IgD-negative memory B cell (primary cell): ENCODE data around the gene AKR1B15. TPM values are rescaled to one million over a fixed set of nuclear protein-coding genes. Genes with fewer than 3 reads are reported as not detected.
"Not testable (repeated sequence)": the region's sequence is repeated elsewhere in the genome, so short reads cannot be mapped to it uniquely, and the experiment has no call there.

ENCODE experiments used
- H3K27ac Mint-ChIP-seq, 3 donors: one replicate each; pipeline ENCODE4 v1.8.0; 2020 to 2022; ENCODE audit warnings: mild to moderate bottlenecking in 3 of 3, mixed read lengths in 3 of 3, moderate library complexity in 1 of 3
- H3K27me3 Mint-ChIP-seq: one replicate; pipeline ENCODE4 v1.8.0; 2021; ENCODE audit warnings: mixed read lengths
- H3K36me3 Mint-ChIP-seq: one replicate; pipeline ENCODE4 v1.8.0; 2020; ENCODE audit warnings: mild to moderate bottlenecking, mixed read lengths
- H3K4me1 Mint-ChIP-seq, 3 donors: one replicate each; pipeline ENCODE4 v1.8.0; 2020 to 2022; ENCODE audit warnings: mixed read lengths in 3 of 3, mild to moderate bottlenecking in 1 of 3
- H3K4me3 Mint-ChIP-seq, 4 donors: one replicate each; pipeline ENCODE4 v1.8.0; 2020 to 2022; ENCODE audit warnings: mild to moderate bottlenecking in 4 of 4, mixed read lengths in 4 of 4, moderate library complexity in 3 of 4
- H3K9me3 Mint-ChIP-seq, 3 donors: one replicate each; pipeline ENCODE4 v1.8.0; 2020 to 2021; ENCODE audit warnings: mixed read lengths in 3 of 3, mild to moderate bottlenecking in 1 of 3
- polyA plus RNA-seq: library from polyadenylated mRNA; unstranded; fragments of 300-500 nt; fragmentation: Illumina TruSeq; gene quantifications from one replicate; pipeline ENCODE4 v1.2.3, GENCODE V29; 2021

The AKR1B15 gene
- polyA plus RNA-seq, 1 donor from 2014 or later, result not detected

GRCh38 chr7:134541501-134542194 lies 7.3 kb upstream of the AKR1B15 start:
- peaks cover 14% of the 10 kb centered on the region for H3K27me3 Mint-ChIP-seq
- H3K4me3 Mint-ChIP-seq, H3K4me1 Mint-ChIP-seq, H3K9me3 Mint-ChIP-seq, H3K27ac Mint-ChIP-seq, H3K36me3 Mint-ChIP-seq: not testable (repeated sequence)

GRCh38 chr7:134542195-134542771 lies 6.6 kb upstream of the AKR1B15 start:
- peaks cover 17% of the 10 kb centered on the region for H3K27me3 Mint-ChIP-seq
- no peak overlapping the region for H3K27ac Mint-ChIP-seq
- H3K4me3 Mint-ChIP-seq, result no peak overlapping the region
- H3K9me3 Mint-ChIP-seq, result peaks cover 0 to 3% (median 0%) of the 10 kb centered on the region in 3 donors
- no peaks in the 10 kb centered on the region for H3K36me3 Mint-ChIP-seq
- H3K4me1 Mint-ChIP-seq, result peaks cover 0 to 3% (median 2%) of the 10 kb centered on the region in 3 donors

GRCh38 chr7:134545380-134545779 lies 3.5 kb upstream of the AKR1B15 start:
- H3K27ac Mint-ChIP-seq, result no peak overlapping the region
- H3K4me1 Mint-ChIP-seq, result peaks cover 0 to 9% (median 8%) of the 10 kb centered on the region in 3 donors
- H3K9me3 Mint-ChIP-seq, result no peaks in the 10 kb centered on the region
- peak overlapping the region in 1 of 4 donors; percentile 9 for H3K4me3 Mint-ChIP-seq
- H3K36me3 Mint-ChIP-seq, result no peaks in the 10 kb centered on the region
- peaks cover 9% of the 10 kb centered on the region for H3K27me3 Mint-ChIP-seq

- Mint-ChIP-seq H3K27ac (no peak overlapping the region), H3K36me3 (no peaks in the 10 kb centered on the region), H3K9me3 (no peaks in the 10 kb centered on the region), H3K4me1 (peaks cover 0 to 9% (median 8%) of the 10 kb centered on the region in 3 donors), H3K27me3 (peaks cover 6% of the 10 kb centered on the region), H3K4me3 (peak overlapping the region in 1 of 4 donors; percentile 9)
Observed at GRCh38 chr7:134545918-134546317, 3.0 kb upstream of the AKR1B15 start.

GRCh38 chr7:134546955-134547354 lies 2.0 kb upstream of the AKR1B15 start:
- Mint-ChIP-seq H3K9me3 (no peaks in the 10 kb centered on the region), H3K27me3 (peaks cover 10% of the 10 kb centered on the region), H3K4me1 (peaks cover 0 to 9% (median 8%) of the 10 kb centered on the region in 3 donors), H3K27ac (no peak overlapping the region), H3K36me3 (no peaks in the 10 kb centered on the region), H3K4me3 (no peak overlapping the region)

GRCh38 chr7:134547397-134548054 lies 1.4 kb upstream of the AKR1B15 start:
- Mint-ChIP-seq H3K36me3 (no peaks in the 10 kb centered on the region), H3K4me3 (peak overlapping the region in 3 of 4 donors; percentile 15 to 81 (median 27)), H3K9me3 (no peaks in the 10 kb centered on the region)

GRCh38 chr7:134549366-134549765 lies 456 bp downstream of the AKR1B15 start:
- Mint-ChIP-seq H3K4me3 (no peak overlapping the region), H3K27me3 (peaks cover 10% of the 10 kb centered on the region), H3K36me3 (peaks cover 1% of the 10 kb centered on the region), H3K9me3 (no peaks in the 10 kb centered on the region), H3K27ac (no peak overlapping the region), H3K4me1 (peaks cover 0 to 9% (median 8%) of the 10 kb centered on the region in 3 donors)

More at GRCh38 chr7:134547397-134548054, 1.4 kb upstream of the AKR1B15 start:
- Mint-ChIP-seq H3K27ac (peak overlapping the region in 1 of 3 donors; percentile 68), H3K27me3 (peaks cover 10% of the 10 kb centered on the region), H3K4me1 (peaks cover 0 to 9% (median 8%) of the 10 kb centered on the region in 3 donors)

GRCh38 chr7:134552105-134552504 lies 3.2 kb downstream of the AKR1B15 start:
- no peaks in the 10 kb centered on the region for H3K9me3 Mint-ChIP-seq
- peaks cover 13% of the 10 kb centered on the region for H3K27me3 Mint-ChIP-seq
- H3K27ac Mint-ChIP-seq, result no peak overlapping the region
- H3K4me3 Mint-ChIP-seq, result no peak overlapping the region
- H3K4me1 Mint-ChIP-seq, result peaks cover 0 to 8% (median 8%) of the 10 kb centered on the region in 3 donors
- H3K36me3 Mint-ChIP-seq, result peaks cover 1% of the 10 kb centered on the region

- Mint-ChIP-seq H3K27me3 (peaks cover 11% of the 10 kb centered on the region), H3K9me3 (no peaks in the 10 kb centered on the region), H3K4me3 (no peak overlapping the region), H3K27ac (peak overlapping the region in 1 of 3 donors; percentile 43), H3K4me1 (peaks cover 0 to 2% (median 0%) of the 10 kb centered on the region in 3 donors), H3K36me3 (peaks cover 1% of the 10 kb centered on the region)
Observed at GRCh38 chr7:134553976-134554375, 5.1 kb downstream of the AKR1B15 start.

- peaks cover 11% of the 10 kb centered on the region for H3K27me3 Mint-ChIP-seq
Observed at GRCh38 chr7:134554417-134554966, 5.6 kb downstream of the AKR1B15 start.

GRCh38 chr7:134557391-134557790 lies 8.5 kb downstream of the AKR1B15 start:
- no peaks in the 10 kb centered on the region for H3K9me3 Mint-ChIP-seq
- no peak overlapping the region for H3K4me3 Mint-ChIP-seq
- peaks cover 0 to 4% (median 0%) of the 10 kb centered on the region in 3 donors for H3K4me1 Mint-ChIP-seq
- no peak overlapping the region for H3K27ac Mint-ChIP-seq
- peaks cover 3% of the 10 kb centered on the region for H3K36me3 Mint-ChIP-seq
- peaks cover 5% of the 10 kb centered on the region for H3K27me3 Mint-ChIP-seq

More at GRCh38 chr7:134554417-134554966, 5.6 kb downstream of the AKR1B15 start:
- H3K4me3 Mint-ChIP-seq, result no peak overlapping the region
- H3K4me1 Mint-ChIP-seq, result no peaks in the 10 kb centered on the region
- H3K27ac Mint-ChIP-seq, result no peak overlapping the region
- peaks cover 3% of the 10 kb centered on the region for H3K36me3 Mint-ChIP-seq
- no peaks in the 10 kb centered on the region for H3K9me3 Mint-ChIP-seq

- Mint-ChIP-seq H3K36me3 (peaks cover 3% of the 10 kb centered on the region), H3K27me3 (peaks cover 5% of the 10 kb centered on the region)
Observed at GRCh38 chr7:134558370-134558769, 9.5 kb downstream of the AKR1B15 start.

GRCh38 chr7:134561616-134562015 lies 12.7 kb downstream of the AKR1B15 start:
- H3K9me3 Mint-ChIP-seq, H3K36me3 Mint-ChIP-seq, H3K27me3 Mint-ChIP-seq, H3K27ac Mint-ChIP-seq, H3K4me1 Mint-ChIP-seq: not testable (repeated sequence)
- peak overlapping the region in 1 of 4 donors; percentile 25 for H3K4me3 Mint-ChIP-seq

More at GRCh38 chr7:134558370-134558769, 9.5 kb downstream of the AKR1B15 start:
- Mint-ChIP-seq H3K4me3 (no peak overlapping the region), H3K4me1 (peaks cover 0 to 4% (median 0%) of the 10 kb centered on the region in 3 donors), H3K27ac (no peak overlapping the region), H3K9me3 (peaks cover 0 to 5% (median 0%) of the 10 kb centered on the region in 3 donors)

GRCh38 chr7:134562136-134562535 lies 13.2 kb downstream of the AKR1B15 start:
- Mint-ChIP-seq H3K4me1 (peaks cover 0 to 4% (median 0%) of the 10 kb centered on the region in 3 donors), H3K27ac (no peak overlapping the region), H3K9me3 (peaks cover 0 to 5% (median 0%) of the 10 kb centered on the region in 3 donors), H3K36me3 (peaks cover 2% of the 10 kb centered on the region), H3K27me3 (peaks cover 13% of the 10 kb centered on the region), H3K4me3 (no peak overlapping the region)

GRCh38 chr7:134563398-134563749 lies 14.5 kb downstream of the AKR1B15 start:
- not testable (repeated sequence) for H3K36me3 Mint-ChIP-seq, H3K27ac Mint-ChIP-seq, H3K9me3 Mint-ChIP-seq, H3K4me1 Mint-ChIP-seq, H3K4me3 Mint-ChIP-seq
- peaks cover 13% of the 10 kb centered on the region for H3K27me3 Mint-ChIP-seq
